SK-N-MC (cell line): ENCODE results near the gene LTBP1.

Source experiments
- EZH2 ChIP-seq: fragments of 200-600 bp; sonication (generic); IDR thresholded peaks from one replicate; pipeline ENCODE4 v1.6.1; 2017; ENCODE audit warnings: antibody characterized with exemption
- FOXP2 ChIP-seq: optimal IDR thresholded peaks from 2 replicates; pipeline ENCODE3; 2011; ENCODE audit warnings: mild to moderate bottlenecking, moderate library complexity; ENCODE audit not compliant: insufficient read depth; ENCODE audit errors: extremely low read length, control extremely low read depth
- POLR2AphosphoS5 ChIP-seq: IDR thresholded peaks from 2 replicates; pipeline ENCODE4 v1.6.1; 2012; ENCODE audit warnings: mild to moderate bottlenecking, low read depth, low read length, borderline replicate concordance

DNA sequence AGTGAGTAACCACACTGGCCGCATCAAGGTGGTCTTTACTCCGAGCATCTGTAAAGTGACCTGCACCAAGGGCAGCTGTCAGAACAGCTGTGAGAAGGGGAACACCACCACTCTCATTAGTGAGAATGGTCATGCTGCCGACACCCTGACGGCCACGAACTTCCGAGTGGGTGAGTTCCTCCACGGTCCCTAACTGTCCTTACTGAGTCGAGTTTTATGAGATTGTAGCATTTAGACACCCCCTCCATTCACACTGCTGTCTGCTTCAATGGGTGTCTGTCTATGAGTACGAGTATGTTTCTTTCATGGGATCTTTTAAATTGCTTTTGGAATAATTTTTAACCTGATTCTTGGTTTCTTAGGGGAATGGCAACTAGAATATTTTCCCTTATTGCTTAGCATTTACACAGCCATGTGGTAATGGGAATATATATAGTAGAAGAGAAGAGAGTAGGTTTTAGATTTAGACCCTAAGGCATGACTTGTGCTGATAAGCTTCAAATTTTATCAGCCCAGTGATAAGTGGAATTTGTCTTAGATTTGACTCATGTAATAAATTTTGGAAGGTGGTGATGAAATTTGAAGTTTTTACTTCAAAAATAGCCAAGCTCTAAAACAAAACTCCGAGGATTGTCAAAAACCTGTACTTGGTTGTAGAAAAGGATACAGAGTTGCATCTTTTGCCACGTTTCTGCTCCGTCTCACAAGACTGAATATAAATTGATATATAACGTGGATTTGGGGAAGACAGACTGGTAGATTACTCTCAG lies 188.2 kb downstream of the LTBP1 start:
- TF ChIP-seq POLR2AphosphoS5 (no peak), EZH2 (no peak), FOXP2 (no peak)
